ENCODE measurements around the gene NSUN2. TPM values are rescaled to one million over a fixed set of nuclear protein-coding genes. Genes with fewer than 3 reads are reported as not detected.

NSUN2 gene
- total RNA-seq, 1 experiment from 2014 or later = 90.7 TPM

GRCh38 chr5:6623941-6624340, 8.9 kb downstream of the NSUN2 start:
- H3K4me3 Mint-ChIP-seq (ENCODE audit: low read depth, unreplicated experiment) = no peak overlapping the region
- CTCF ChIA-PET = no interaction called here
- BruUV-seq (replicated peaks) = no TSS peak
- no peaks in the 10 kb centered on the region for H3K27me3 Mint-ChIP-seq (ENCODE audit: unreplicated experiment)
- intact Hi-C loops (cut with micrococcal nuclease; ENCODE audit: unreplicated experiment) = no loop called here
- peaks cover 68% of the 10 kb centered on the region for H3K36me3 Mint-ChIP-seq (ENCODE audit: insufficient read depth, unreplicated experiment)
- H3K4me1 Mint-ChIP-seq (ENCODE audit: low read depth, unreplicated experiment) = no peaks in the 10 kb centered on the region
- TF ChIP-seq, protein P1, sequence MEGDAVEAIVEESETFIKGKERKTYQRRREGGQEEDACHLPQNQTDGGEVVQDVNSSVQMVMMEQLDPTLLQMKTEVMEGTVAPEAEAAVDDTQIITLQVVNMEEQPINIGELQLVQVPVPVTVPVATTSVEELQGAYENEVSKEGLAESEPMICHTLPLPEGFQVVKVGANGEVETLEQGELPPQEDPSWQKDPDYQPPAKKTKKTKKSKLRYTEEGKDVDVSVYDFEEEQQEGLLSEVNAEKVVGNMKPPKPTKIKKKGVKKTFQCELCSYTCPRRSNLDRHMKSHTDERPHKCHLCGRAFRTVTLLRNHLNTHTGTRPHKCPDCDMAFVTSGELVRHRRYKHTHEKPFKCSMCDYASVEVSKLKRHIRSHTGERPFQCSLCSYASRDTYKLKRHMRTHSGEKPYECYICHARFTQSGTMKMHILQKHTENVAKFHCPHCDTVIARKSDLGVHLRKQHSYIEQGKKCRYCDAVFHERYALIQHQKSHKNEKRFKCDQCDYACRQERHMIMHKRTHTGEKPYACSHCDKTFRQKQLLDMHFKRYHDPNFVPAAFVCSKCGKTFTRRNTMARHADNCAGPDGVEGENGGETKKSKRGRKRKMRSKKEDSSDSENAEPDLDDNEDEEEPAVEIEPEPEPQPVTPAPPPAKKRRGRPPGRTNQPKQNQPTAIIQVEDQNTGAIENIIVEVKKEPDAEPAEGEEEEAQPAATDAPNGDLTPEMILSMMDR (IDR thresholded peaks at IDR 0.05; ENCODE audit: unreplicated experiment) = no peak
- H3K27ac Mint-ChIP-seq (ENCODE audit: unreplicated experiment) = no peak overlapping the region
- DNase-seq = no peak
- H3K9me3 Mint-ChIP-seq (ENCODE audit: low read depth, unreplicated experiment) = peaks cover 3% of the 10 kb centered on the region

GRCh38 chr5:6623228-6623627, 9.6 kb downstream of the NSUN2 start:
- intact Hi-C loops (cut with micrococcal nuclease; ENCODE audit: unreplicated experiment) = no loop called here
- Mint-ChIP-seq H3K27ac (ENCODE audit: unreplicated experiment) (no peak overlapping the region), H3K9me3 (ENCODE audit: low read depth, unreplicated experiment) (peaks cover 3% of the 10 kb centered on the region), H3K4me1 (ENCODE audit: low read depth, unreplicated experiment) (no peaks in the 10 kb centered on the region), H3K27me3 (ENCODE audit: unreplicated experiment) (no peaks in the 10 kb centered on the region), H3K36me3 (ENCODE audit: insufficient read depth, unreplicated experiment) (peaks cover 63% of the 10 kb centered on the region), H3K4me3 (ENCODE audit: low read depth, unreplicated experiment) (no peak overlapping the region)
- BruUV-seq (replicated peaks) = no TSS peak
- CTCF ChIA-PET = interaction anchor here (0.6 to 0.7 kb wide), 2 partner anchors 11 to 367 kb away, joined by 4 to 6 read pairs; no protein-coding TSS in a partner anchor
- TF ChIP-seq, protein P1 (IDR thresholded peaks at IDR 0.05; ENCODE audit: unreplicated experiment) = no peak
- DNase-seq = no peak

DNA sequence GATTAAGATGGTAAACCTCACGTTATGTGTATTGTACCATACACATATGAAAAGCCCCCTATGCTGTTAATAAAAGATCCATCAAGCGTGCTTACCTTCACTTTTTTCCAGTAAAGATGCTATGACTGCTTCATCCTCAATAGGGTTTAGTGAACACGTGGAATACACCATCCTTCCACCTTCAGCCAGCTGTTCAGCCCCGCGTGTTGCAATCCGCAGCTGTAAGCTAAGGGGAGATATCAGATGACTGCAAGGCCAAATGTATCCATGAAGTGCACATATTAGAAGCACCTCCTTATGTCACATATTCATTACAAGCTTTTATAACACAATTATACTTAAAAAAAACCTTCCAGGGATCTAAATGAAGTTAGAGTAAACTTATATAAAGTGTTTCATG, 16.2 kb downstream of the NSUN2 start:
- no peak overlapping the region for H3K27ac Mint-ChIP-seq (ENCODE audit: unreplicated experiment)
- H3K4me3 Mint-ChIP-seq (ENCODE audit: low read depth, unreplicated experiment) = no peak overlapping the region
- no peaks in the 10 kb centered on the region for H3K9me3 Mint-ChIP-seq (ENCODE audit: low read depth, unreplicated experiment)
- peaks cover 14% of the 10 kb centered on the region for H3K4me1 Mint-ChIP-seq (ENCODE audit: low read depth, unreplicated experiment)
- no peak for DNase-seq
- TF ChIP-seq, protein P1 (IDR thresholded peaks at IDR 0.05; ENCODE audit: unreplicated experiment) = no peak
- no TSS peak for BruUV-seq (replicated peaks)
- H3K36me3 Mint-ChIP-seq (ENCODE audit: insufficient read depth, unreplicated experiment) = peaks cover 43% of the 10 kb centered on the region
- CTCF ChIA-PET = no interaction called here
- intact Hi-C loops (cut with micrococcal nuclease; ENCODE audit: unreplicated experiment) = no loop called here
- H3K27me3 Mint-ChIP-seq (ENCODE audit: unreplicated experiment) = no peaks in the 10 kb centered on the region

DNA sequence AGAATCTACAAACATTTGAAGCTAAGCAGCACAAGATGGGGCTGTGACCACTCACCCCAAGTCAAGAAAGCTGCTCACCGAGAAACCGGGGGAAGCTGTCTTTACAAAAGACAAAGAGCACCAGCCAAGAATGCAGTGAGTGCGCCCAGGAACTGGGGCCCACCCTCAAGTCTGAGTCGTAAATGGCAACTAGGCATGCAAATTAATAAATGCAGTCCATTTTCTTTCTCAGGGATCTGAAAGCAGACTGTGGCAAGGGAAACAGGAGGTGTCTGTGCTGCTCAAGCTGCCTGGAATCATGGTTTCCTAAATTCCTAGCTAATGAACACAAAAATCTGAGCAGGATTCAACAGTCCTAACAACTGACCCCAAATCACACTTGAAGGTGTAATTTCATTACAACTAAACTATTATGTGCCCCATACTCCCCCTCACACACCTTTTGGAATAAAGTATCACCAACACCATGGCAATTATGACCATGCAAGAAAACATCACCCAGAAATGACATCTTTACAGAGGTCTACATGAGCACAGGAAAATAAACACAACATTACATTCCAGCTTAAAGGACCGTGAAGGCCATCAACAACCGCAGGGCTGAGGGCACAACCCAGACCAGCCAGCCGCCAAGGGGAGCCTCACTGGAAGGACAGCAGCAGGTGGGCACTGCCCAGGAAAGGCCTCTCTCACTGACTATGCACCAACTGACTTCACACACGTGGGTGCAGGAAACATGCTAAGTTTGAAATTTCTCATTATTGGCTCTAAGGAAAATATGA, 17.6 kb downstream of the NSUN2 start:
- H3K27ac Mint-ChIP-seq (ENCODE audit: unreplicated experiment) = no peak overlapping the region

More for the DNA sequence above, 17.6 kb downstream of the NSUN2 start:
- intact Hi-C loops (cut with micrococcal nuclease; ENCODE audit: unreplicated experiment) = no loop called here
- no peaks in the 10 kb centered on the region for H3K27me3 Mint-ChIP-seq (ENCODE audit: unreplicated experiment)
- peaks cover 14% of the 10 kb centered on the region for H3K4me1 Mint-ChIP-seq (ENCODE audit: low read depth, unreplicated experiment)
- BruUV-seq (replicated peaks) = no TSS peak
- H3K4me3 Mint-ChIP-seq (ENCODE audit: low read depth, unreplicated experiment) = no peak overlapping the region
- DNase-seq = no peak
- CTCF ChIA-PET = no interaction called here
- TF ChIP-seq, protein P1 (IDR thresholded peaks at IDR 0.05; ENCODE audit: unreplicated experiment) = no peak
- H3K9me3 Mint-ChIP-seq (ENCODE audit: low read depth, unreplicated experiment) = no peaks in the 10 kb centered on the region
- H3K36me3 Mint-ChIP-seq (ENCODE audit: insufficient read depth, unreplicated experiment) = peaks cover 43% of the 10 kb centered on the region
